H1 (cell line): ENCODE data around the gene PPP2R3A. TPM values are rescaled to one million over a fixed set of nuclear protein-coding genes. Genes with fewer than 3 reads are reported as not detected.

Experiments used
- CTCF ChIA-PET: fragments of 300-600 bp; sonication (Branson Sonifier 250); formaldehyde crosslinking; loops from one replicate; lab custom pipeline; 2021; ENCODE audit not compliant: partially characterized antibody; lab: Charles Lee
- POLR2A ChIA-PET: fragments of 300-600 bp; sonication (Branson Sonifier 250); formaldehyde crosslinking; loops from one replicate; lab custom pipeline; 2021; ENCODE audit warnings: inconsistent platforms; ENCODE audit not compliant: partially characterized antibody; lab: Charles Lee
- DNase-seq, 2 experiments: peaks; one replicate each; pipeline versions ENCODE4 v3.0.0 to v3.0.0-alpha.2; 2010 to 2022; ENCODE audit warnings: low spot score in 2 of 2, low read depth in 1 of 2, mixed read lengths in 1 of 2
- FAIRE-seq: peaks from 2 replicates; lab custom pipeline; 2011; peaks lifted over from hg19 to GRCh38; lab: Jason Lieb, UNC
- H2AFZ ChIP-seq: 2 replicates; pipeline ENCODE4 v1.8.1; 2012; ENCODE audit warnings: low read length, inconsistent platforms
- H2AK5ac ChIP-seq: 2 replicates; pipeline ENCODE4 v1.6.1; 2013; ENCODE audit warnings: low read depth, low read length
- H2BK120ac ChIP-seq: replicated peaks from 2 replicates; pipeline ENCODE3; 2013; ENCODE audit warnings: low read depth, low read length, inconsistent platforms
- H2BK12ac ChIP-seq: 2 replicates; pipeline ENCODE4 v1.6.1; 2013; ENCODE audit warnings: low read depth, low read length
- H2BK15ac ChIP-seq: 2 replicates; pipeline ENCODE4 v1.6.1; 2013; ENCODE audit warnings: low read length
- H2BK20ac ChIP-seq: 2 replicates; pipeline ENCODE4 v1.6.1; 2013; ENCODE audit warnings: low read length
- H2BK5ac ChIP-seq: 2 replicates; pipeline ENCODE4 v1.6.1; 2013; ENCODE audit warnings: low read depth, low read length
- H3K14ac ChIP-seq: 2 replicates; pipeline ENCODE4 v1.6.1; 2013; ENCODE audit warnings: inconsistent platforms; ENCODE audit not compliant: insufficient read length
- H3K18ac ChIP-seq: 2 replicates; pipeline ENCODE4 v1.6.1; 2013; ENCODE audit warnings: low read length; ENCODE audit errors: extremely low read depth
- H3K23ac ChIP-seq: 2 replicates; pipeline ENCODE4 v1.6.1; 2013; ENCODE audit warnings: inconsistent platforms; ENCODE audit not compliant: insufficient read length
- H3K23me2 ChIP-seq: 2 replicates; pipeline ENCODE4 v1.6.1; 2013; ENCODE audit warnings: low read depth, low read length
- H3K27ac ChIP-seq: 2 replicates; pipeline ENCODE4 v1.6.1; 2011; ENCODE audit warnings: low read depth, low read length, inconsistent platforms
- H3K27me3 ChIP-seq, 4 experiments: replicated peaks in 1 of 4; 1 replicate in 1 of 4; 2 replicates in 3 of 4; pipeline versions ENCODE4 v1.6.1 to v1.8.1; 2011 to 2013; ENCODE audit warnings: low read length in 3 of 4, mild to moderate bottlenecking in 3 of 4, inconsistent platforms in 2 of 4, mixed read lengths in 2 of 4, moderate library complexity in 1 of 4; ENCODE audit not compliant: control insufficient read depth in 3 of 4, insufficient read depth in 3 of 4; ENCODE audit errors: extremely low read depth in 1 of 4
- H3K36me3 ChIP-seq, 4 experiments: 2 replicates each; pipeline versions ENCODE4 v1.6.1 to v1.8.1; 2011 to 2013; ENCODE audit warnings: mild to moderate bottlenecking in 4 of 4, low read length in 3 of 4, moderate library complexity in 2 of 4, control low read depth in 1 of 4, inconsistent platforms in 1 of 4; ENCODE audit not compliant: insufficient read depth in 4 of 4, control insufficient read depth in 2 of 4
- H3K4ac ChIP-seq: replicated peaks from 2 replicates; pipeline ENCODE3; 2013; ENCODE audit warnings: low read length, low read depth, mixed read lengths, inconsistent platforms; ENCODE audit not compliant: insufficient read length
- H3K4me1 ChIP-seq, 4 experiments: replicated peaks in 1 of 4; 1 replicate in 1 of 4; 2 replicates in 3 of 4; pipeline versions ENCODE4 v1.6.1 to v1.8.1; 2011 to 2013; ENCODE audit warnings: low read length in 3 of 4, inconsistent platforms in 2 of 4, mixed read lengths in 1 of 4; ENCODE audit not compliant: insufficient read depth in 4 of 4, control insufficient read depth in 3 of 4
- H3K4me2 ChIP-seq, 2 experiments: 2 replicates each; pipeline versions ENCODE4 v1.6.1 to v1.8.1; 2011 to 2013; ENCODE audit warnings: low read depth in 2 of 2, low read length in 2 of 2, control low read depth in 1 of 2, inconsistent platforms in 1 of 2, mild to moderate bottlenecking in 1 of 2; ENCODE audit not compliant: insufficient read depth in 1 of 2
- H3K4me3 ChIP-seq, 4 experiments: fragments of 200-600, 300-600 bp in 1 of 4; sonication (generic), shearing (Covaris generic), sonication (Bioruptor Twin) in 1 of 4; 2 replicates each; pipeline versions ENCODE4 v1.5.1 to v1.8.1; 2011 to 2016; ENCODE audit warnings: low read length in 4 of 4, low read depth in 3 of 4, control low read depth in 2 of 4, inconsistent platforms in 2 of 4, mild to moderate bottlenecking in 2 of 4, mixed read lengths in 1 of 4, moderate library complexity in 1 of 4; ENCODE audit not compliant: insufficient read depth in 2 of 4; ENCODE audit errors: extremely low read depth in 1 of 4
- H3K56ac ChIP-seq: replicated peaks from 2 replicates; pipeline ENCODE3; 2013; ENCODE audit warnings: low read depth, mild to moderate bottlenecking, mixed read lengths, low read length, inconsistent platforms; ENCODE audit not compliant: insufficient read length
- H3K79me1 ChIP-seq: 2 replicates; pipeline ENCODE4 v1.6.1; 2013; ENCODE audit warnings: low read depth, low read length, control low read depth
- H3K79me2 ChIP-seq, 2 experiments: 2 replicates each; pipeline versions ENCODE4 v1.6.1 to v1.8.1; 2012 to 2013; ENCODE audit warnings: low read length in 2 of 2, mild to moderate bottlenecking in 2 of 2, inconsistent platforms in 1 of 2; ENCODE audit not compliant: insufficient read depth in 2 of 2, control insufficient read depth in 1 of 2
- H3K9ac ChIP-seq, 4 experiments: replicated peaks in 1 of 4; 1 replicate in 1 of 4; 2 replicates in 3 of 4; pipeline versions ENCODE4 v1.6.1 to v1.8.1; 2011 to 2013; ENCODE audit warnings: low read depth in 3 of 4, low read length in 3 of 4, control low read depth in 2 of 4, mild to moderate bottlenecking in 2 of 4, moderate library complexity in 2 of 4, inconsistent platforms in 1 of 4; ENCODE audit errors: extremely low read depth in 1 of 4
- H3K9me3 ChIP-seq, 2 experiments: 2 replicates each; pipeline versions ENCODE4 v1.6.1 to v1.8.1; 2012 to 2013; ENCODE audit warnings: mild to moderate bottlenecking in 2 of 2, moderate library complexity in 2 of 2, control low read depth in 1 of 2, inconsistent platforms in 1 of 2, low read depth in 1 of 2, low read length in 1 of 2, mixed read lengths in 1 of 2; ENCODE audit not compliant: insufficient read depth in 2 of 2
- H4K20me1 ChIP-seq, 2 experiments: replicated peaks in 1 of 2; 2 replicates each; pipeline versions ENCODE3 to v1.8.1; 2011 to 2013; ENCODE audit warnings: inconsistent platforms in 2 of 2, low read length in 2 of 2, mild to moderate bottlenecking in 1 of 2; ENCODE audit not compliant: insufficient read depth in 2 of 2, control insufficient read depth in 1 of 2
- H4K5ac ChIP-seq: 2 replicates; pipeline ENCODE4 v1.6.1; 2013; ENCODE audit warnings: low read length, low read depth, mixed read lengths, inconsistent platforms; ENCODE audit not compliant: insufficient read length
- H4K8ac ChIP-seq: 2 replicates; pipeline ENCODE4 v1.8.0; 2013; ENCODE audit warnings: mild to moderate bottlenecking, moderate library complexity, low read length, inconsistent platforms; ENCODE audit not compliant: insufficient read depth; ENCODE audit errors: extremely low read depth
- H4K91ac ChIP-seq: replicated peaks from 2 replicates; pipeline ENCODE3; 2013; ENCODE audit warnings: low read length, mixed read lengths, inconsistent platforms; ENCODE audit not compliant: insufficient read length
- ATF3 ChIP-seq: IDR thresholded peaks from 2 replicates; pipeline ENCODE4 v1.6.1; 2011; ENCODE audit warnings: low read depth, mild to moderate bottlenecking, low read length; ENCODE audit not compliant: insufficient read depth
- CHD1 ChIP-seq: IDR thresholded peaks from 2 replicates; pipeline ENCODE4 v1.6.1; 2012; ENCODE audit warnings: low read depth, low read length, improper control_type of control experiment
- CTBP2 ChIP-seq: IDR thresholded peaks from 2 replicates; pipeline ENCODE4 v1.7.0; 2011; ENCODE audit warnings: borderline replicate concordance, mild to moderate bottlenecking, moderate library complexity, mixed read lengths, low read length; ENCODE audit not compliant: insufficient read depth, insufficient read length
- EP300 ChIP-seq, 2 experiments: IDR thresholded peaks; 1 replicate in 1 of 2; 2 replicates in 1 of 2; pipeline ENCODE4 v1.6.1; 2011 to 2012; ENCODE audit warnings: low read depth in 2 of 2, low read length in 2 of 2, mild to moderate bottlenecking in 2 of 2, borderline replicate concordance in 1 of 2, inconsistent platforms in 1 of 2, moderate library complexity in 1 of 2
- SP1 ChIP-seq: IDR thresholded peaks from 2 replicates; pipeline ENCODE4 v1.6.1; 2011; ENCODE audit warnings: low read depth, low read length
- TAF1 ChIP-seq: IDR thresholded peaks from 2 replicates; pipeline ENCODE4 v1.6.1; 2011; ENCODE audit warnings: mild to moderate bottlenecking, low read depth, low read length
- TCF12 ChIP-seq: IDR thresholded peaks from 2 replicates; pipeline ENCODE4 v1.6.1; 2011; ENCODE audit warnings: low read depth, mild to moderate bottlenecking, low read length
- USF2 ChIP-seq: IDR thresholded peaks from 2 replicates; pipeline ENCODE4 v1.6.1; 2011; ENCODE audit warnings: low read length, improper control_type of control experiment
- WGBS, 2 experiments: shearing (Covaris generic) in 1 of 2; methylation state at CpG; one replicate each; pipeline versions ENCODE4 v1.1.6 to v1.1.7; 2013 to 2015; ENCODE audit warnings: low lambda C conversion rate in 2 of 2, mixed read lengths in 2 of 2, inconsistent platforms in 1 of 2, low coverage in 1 of 2, missing lambda C conversion rate in 1 of 2; ENCODE audit not compliant: insufficient replicate concordance in 2 of 2, insufficient coverage in 1 of 2, insufficient read length in 1 of 2; ENCODE audit errors: extremely low coverage in 1 of 2, missing lambda C conversion rate in 1 of 2; 5-methylcytosine and 5-hydroxymethylcytosine counted together
- polyA plus RNA-seq, 7 experiments: library from polyadenylated mRNA; depleted of rRNA in 3 of 7; stranded (reverse) in 5 of 7; unstranded in 2 of 7; fragments of >200 nt in 5 of 7; fragments of 200-250 nt in 2 of 7; gene quantifications; 1 replicate in 5 of 7; 2 replicates in 1 of 7; 4 replicates in 1 of 7; pipeline versions ENCODE4 v1.2.1 to v1.2.3, GENCODE V29; 2011 to 2013; ENCODE audit warnings: missing spikeins in 2 of 7, mixed read lengths in 2 of 7
- total RNA-seq: library from RNA; stranded (reverse); fragmentation: NEBNext Ultra II Directional; extraction: Animal tissue kit (Norgen Biotek cat#: 25700); gene quantifications from 2 replicates; pipeline ENCODE4 v1.2.1, GENCODE V29; 2021

The PPP2R3A gene
- total and polyA plus RNA-seq, 2 of the 8 experiments (the other 6 are each of a cell fraction or from before 2014, with no cell fraction given), result 4.1 to 15.2 TPM

- H2BK12ac ChIP-seq, result no peak overlapping the region
- H2BK20ac ChIP-seq, result no peak overlapping the region
- H3K4me1 ChIP-seq, result no peaks in the 10 kb centered on the region
- H2BK120ac ChIP-seq, result no peak overlapping the region
- H4K5ac ChIP-seq, result no peak overlapping the region
- peaks cover 0 to 4% (median under 1%) of the 10 kb centered on the region in 4 experiments; a peak in 3 of 8 replicates for H3K36me3 ChIP-seq
- WGBS, 2 experiments, result 91% methylated on average over 1 of the region's 1 CpG; no CpG with 5 or more reads in 1 of the 2 experiments
- H4K91ac ChIP-seq, result no peak overlapping the region
- no peak overlapping the region for H3K9ac ChIP-seq
- no peak overlapping the region for H3K23ac ChIP-seq
- no peak overlapping the region for H3K4me3 ChIP-seq
- no peak overlapping the region for H2BK5ac ChIP-seq
- H3K9me3 ChIP-seq, result peaks cover 5 to 13% of the 10 kb centered on the region in 2 experiments; a peak in 2 of 4 replicates
- CTCF ChIA-PET, result interaction anchor here (0.6 to 1.1 kb wide), 2 partner anchors 23 to 591 kb away, joined by 3 to 4 read pairs; no protein-coding TSS in a partner anchor
- no peak overlapping the region for H3K4me2 ChIP-seq
- H3K79me1 ChIP-seq, result no peaks in the 10 kb centered on the region
- H3K23me2 ChIP-seq, result no peaks in the 10 kb centered on the region
- H3K27me3 ChIP-seq, result no peaks in the 10 kb centered on the region
- H2AFZ ChIP-seq, result no peak overlapping the region
- H3K18ac ChIP-seq, result no peak overlapping the region
- H3K79me2 ChIP-seq, result no peaks in the 10 kb centered on the region
- no peak overlapping the region for H3K56ac ChIP-seq
- H4K20me1 ChIP-seq, result no peaks in the 10 kb centered on the region
- POLR2A ChIA-PET, result no interaction called here
- no peak overlapping the region for H3K14ac ChIP-seq
- TF ChIP-seq ATF3 (no peak), EP300 (IDR thresholded peaks at IDR 0.05; ENCODE audit: borderline replicate concordance in 1 of 2, low read depth in 2 of 2, low read length in 2 of 2) (no peak), CHD1 (no peak), TAF1 (no peak), SP1 (no peak), CTBP2 (no peak), TCF12 (no peak), USF2 (no peak)
- TF ChIP-seq, all 59 proteins: peak for 0
- Histone ChIP-seq H2BK15ac (no peak overlapping the region), H4K8ac (no peak overlapping the region), H2AK5ac (no peak overlapping the region), H3K27ac (no peak overlapping the region), H3K4ac (no peak overlapping the region)
- DNase-seq, result no peak
- no peak for FAIRE-seq
Observed at GRCh38 chr3:136109499-136109898, 144.0 kb downstream of the PPP2R3A start.
